HEK293 (cell line): ENCODE results near the gene ACTR1B.

Source experiments
- CTCF ChIA-PET: fragments of 350-600 bp; formaldehyde crosslinking; extraction: SDS; loops from one replicate; lab custom pipeline; 2021; ENCODE audit warnings: antibody characterized with exemption; lab: Yijun Ruan, JAX
- POLR2A ChIA-PET: fragments of 300-600 bp; formaldehyde crosslinking; extraction: SDS; loops from one replicate; lab custom pipeline; 2020; ENCODE audit warnings: antibody characterized with exemption, inconsistent platforms; lab: Yijun Ruan, JAX
- H3K27ac ChIP-seq: fragments of 200-500 bp; sonication (Bioruptor generic); 2 replicates; pipeline ENCODE4 v1.5.1; 2014; ENCODE audit warnings: low read depth, low read length, control low read depth, inconsistent platforms; ENCODE audit errors: extremely low read depth
- H3K36me3 ChIP-seq, 2 experiments: fragments of 200-500 bp in 1 of 2; sonication (Bioruptor generic) in 1 of 2; 1 replicate in 1 of 2; 2 replicates in 1 of 2; pipeline ENCODE4 v1.5.1; 2014 to 2017; ENCODE audit warnings: inconsistent platforms in 2 of 2, low read length in 2 of 2; ENCODE audit not compliant: control insufficient read depth in 2 of 2, insufficient read depth in 1 of 2
- H3K4me1 ChIP-seq: fragments of 200-500 bp; sonication (Bioruptor generic); 2 replicates; pipeline ENCODE4 v1.5.1; 2014; ENCODE audit warnings: mild to moderate bottlenecking, low read length, inconsistent platforms; ENCODE audit not compliant: control insufficient read depth, insufficient read depth
- H3K4me3 ChIP-seq: 2 replicates; pipeline ENCODE4 v1.5.1; 2011; ENCODE audit warnings: low read depth, mild to moderate bottlenecking, control low read depth, low read length, moderate library complexity
- H3K9me3 ChIP-seq: fragments of 200-500 bp; sonication (Bioruptor generic); 2 replicates; pipeline ENCODE4 v1.5.1; 2014; ENCODE audit warnings: low read depth, low read length, inconsistent platforms; ENCODE audit not compliant: control insufficient read depth, insufficient read depth
- BCL11B ChIP-seq: fragments of 450-650 bp; formaldehyde crosslinking; IDR thresholded peaks from 2 replicates; pipeline ENCODE4 v1.5.1; 2016; ENCODE audit warnings: low read depth, missing biosample characterization, missing genetic modification characterization
- GLIS1 ChIP-seq: fragments of 450-650 bp; formaldehyde crosslinking; IDR thresholded peaks from 2 replicates; pipeline ENCODE4 v1.5.1; 2016; ENCODE audit warnings: missing biosample characterization, missing genetic modification characterization
- HOXD13 ChIP-seq: sonication (generic); formaldehyde crosslinking; IDR thresholded peaks from 2 replicates; pipeline ENCODE4 v1.8.0; 2022; ENCODE audit warnings: missing genetic modification reagents, borderline replicate concordance
- MYNN ChIP-seq: fragments of 450-650 bp; formaldehyde crosslinking; IDR thresholded peaks from 2 replicates; pipeline ENCODE4 v1.5.1; 2016; ENCODE audit warnings: missing biosample characterization, missing genetic modification characterization, borderline replicate concordance
- SCRT2 ChIP-seq: fragments of 450-650 bp; formaldehyde crosslinking; IDR thresholded peaks from 2 replicates; pipeline ENCODE4 v1.5.1; 2016; ENCODE audit warnings: missing biosample characterization, missing genetic modification characterization
- ZBTB8A ChIP-seq: fragments of 450-650 bp; formaldehyde crosslinking; IDR thresholded peaks from 2 replicates; pipeline ENCODE4 v1.5.1; 2016; ENCODE audit warnings: missing biosample characterization, missing genetic modification characterization
- ZFP69B ChIP-seq: fragments of 450-650 bp; formaldehyde crosslinking; IDR thresholded peaks from 2 replicates; pipeline ENCODE4 v1.5.1; 2016; ENCODE audit warnings: missing biosample characterization, missing genetic modification characterization
- ZNF10 ChIP-seq: fragments of 450-650 bp; formaldehyde crosslinking; IDR thresholded peaks from 2 replicates; pipeline ENCODE4 v1.5.1; 2017; ENCODE audit warnings: missing biosample characterization, missing genetic modification characterization
- ZNF114 ChIP-seq: fragments of 450-650 bp; formaldehyde crosslinking; IDR thresholded peaks from 2 replicates; pipeline ENCODE4 v1.5.0; 2017; ENCODE audit warnings: missing biosample characterization, missing genetic modification characterization
- ZNF138 ChIP-seq: fragments of 450-650 bp; formaldehyde crosslinking; IDR thresholded peaks from 2 replicates; pipeline ENCODE4 v1.5.1; 2016; ENCODE audit warnings: missing biosample characterization, missing genetic modification characterization, borderline replicate concordance
- ZNF2 ChIP-seq: fragments of 450-650 bp; formaldehyde crosslinking; IDR thresholded peaks from 2 replicates; pipeline ENCODE4 v1.5.1; 2016; ENCODE audit warnings: missing biosample characterization, missing genetic modification characterization
- ZNF426 ChIP-seq: fragments of 450-650 bp; formaldehyde crosslinking; IDR thresholded peaks from 2 replicates; pipeline ENCODE4 v1.5.1; 2017; ENCODE audit warnings: missing biosample characterization, missing genetic modification characterization, mild to moderate bottlenecking, inconsistent platforms, moderate library complexity
- ZNF514 ChIP-seq: fragments of 450-650 bp; formaldehyde crosslinking; IDR thresholded peaks from 2 replicates; pipeline ENCODE4 v1.5.1; 2016; ENCODE audit warnings: missing biosample characterization, missing genetic modification characterization
- ZNF544 ChIP-seq: fragments of 450-650 bp; formaldehyde crosslinking; IDR thresholded peaks from 2 replicates; pipeline ENCODE4 v1.5.0; 2017; ENCODE audit warnings: missing biosample characterization, missing genetic modification characterization
- ZNF558 ChIP-seq: fragments of 450-650 bp; formaldehyde crosslinking; IDR thresholded peaks from 2 replicates; pipeline ENCODE4 v1.5.1; 2016; ENCODE audit warnings: missing biosample characterization, missing genetic modification characterization
- ZNF654 ChIP-seq: fragments of 450-650 bp; formaldehyde crosslinking; IDR thresholded peaks from 2 replicates; pipeline ENCODE4 v1.5.1; 2016; ENCODE audit warnings: low read depth, missing biosample characterization, missing genetic modification characterization
- ZNF707 ChIP-seq: fragments of 450-650 bp; formaldehyde crosslinking; IDR thresholded peaks from 2 replicates; pipeline ENCODE4 v1.5.1; 2016; ENCODE audit warnings: missing biosample characterization, missing genetic modification characterization
- ZNF776 ChIP-seq: fragments of 450-650 bp; formaldehyde crosslinking; IDR thresholded peaks from 2 replicates; pipeline ENCODE4 v1.5.0; 2017; ENCODE audit warnings: missing biosample characterization, missing genetic modification characterization, borderline replicate concordance
- TF ChIP-seq, protein P1 (sequence below): fragments of 450-650 bp; formaldehyde crosslinking; IDR thresholded peaks from 2 replicates; pipeline ENCODE4 v1.5.1; 2016; ENCODE audit warnings: missing biosample characterization, missing genetic modification characterization, low read depth
- TF ChIP-seq, protein P2 (sequence below): fragments of 450-650 bp; formaldehyde crosslinking; IDR thresholded peaks from 2 replicates; pipeline ENCODE4 v1.5.1; 2017; ENCODE audit warnings: missing biosample characterization, missing genetic modification characterization
- TF ChIP-seq, protein P3 (sequence below): fragments of 450-650 bp; formaldehyde crosslinking; IDR thresholded peaks from 2 replicates; pipeline ENCODE4 v1.5.1; 2016; ENCODE audit warnings: missing biosample characterization, missing genetic modification characterization
- TF ChIP-seq, protein P4 (sequence below): fragments of 450-650 bp; formaldehyde crosslinking; IDR thresholded peaks from 2 replicates; pipeline ENCODE4 v1.5.1; 2016; ENCODE audit warnings: missing biosample characterization, missing genetic modification characterization
- TF ChIP-seq, protein P5 (sequence below): fragments of 450-650 bp; IDR thresholded peaks from 2 replicates; pipeline ENCODE4 v1.5.1; 2018; ENCODE audit warnings: missing biosample characterization, missing genetic modification characterization

ACTR1B gene

DNA sequence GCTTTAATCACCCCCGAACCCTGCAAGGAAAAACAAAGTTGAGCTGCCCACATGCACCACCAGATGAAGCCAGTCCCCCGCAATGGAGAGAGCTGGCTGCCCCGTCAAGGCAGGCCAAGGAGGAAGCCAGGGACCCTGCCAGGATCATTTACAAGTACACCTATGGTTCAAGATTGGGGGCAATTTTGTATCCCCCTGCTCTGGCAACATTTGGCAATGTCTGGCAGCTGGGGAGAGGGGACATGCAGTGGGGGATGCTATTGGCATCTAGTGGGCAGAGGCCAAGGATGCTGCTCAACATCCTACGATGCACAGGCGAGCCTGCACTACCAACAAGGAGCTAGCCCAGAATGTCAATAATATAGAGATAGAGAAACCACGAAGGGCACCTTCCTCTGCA, 1.9 kb downstream of the ACTR1B start (continued):
- TF ChIP-seq, protein P1, sequence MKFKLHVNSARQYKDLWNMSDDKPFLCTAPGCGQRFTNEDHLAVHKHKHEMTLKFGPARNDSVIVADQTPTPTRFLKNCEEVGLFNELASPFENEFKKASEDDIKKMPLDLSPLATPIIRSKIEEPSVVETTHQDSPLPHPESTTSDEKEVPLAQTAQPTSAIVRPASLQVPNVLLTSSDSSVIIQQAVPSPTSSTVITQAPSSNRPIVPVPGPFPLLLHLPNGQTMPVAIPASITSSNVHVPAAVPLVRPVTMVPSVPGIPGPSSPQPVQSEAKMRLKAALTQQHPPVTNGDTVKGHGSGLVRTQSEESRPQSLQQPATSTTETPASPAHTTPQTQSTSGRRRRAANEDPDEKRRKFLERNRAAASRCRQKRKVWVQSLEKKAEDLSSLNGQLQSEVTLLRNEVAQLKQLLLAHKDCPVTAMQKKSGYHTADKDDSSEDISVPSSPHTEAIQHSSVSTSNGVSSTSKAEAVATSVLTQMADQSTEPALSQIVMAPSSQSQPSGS (tag by site-specific recombination), result no peak
- TF ChIP-seq ZNF138, result no peak
- no peak for TF ChIP-seq ZNF426 (tag by site-specific recombination)
- TF ChIP-seq ZNF654, result no peak
- TF ChIP-seq ZNF114 (tag by site-specific recombination), result no peak
- TF ChIP-seq ZNF707 (tag by site-specific recombination), result no peak
- no peak for TF ChIP-seq HOXD13 (CRISPR knock-in tag)

DNA sequence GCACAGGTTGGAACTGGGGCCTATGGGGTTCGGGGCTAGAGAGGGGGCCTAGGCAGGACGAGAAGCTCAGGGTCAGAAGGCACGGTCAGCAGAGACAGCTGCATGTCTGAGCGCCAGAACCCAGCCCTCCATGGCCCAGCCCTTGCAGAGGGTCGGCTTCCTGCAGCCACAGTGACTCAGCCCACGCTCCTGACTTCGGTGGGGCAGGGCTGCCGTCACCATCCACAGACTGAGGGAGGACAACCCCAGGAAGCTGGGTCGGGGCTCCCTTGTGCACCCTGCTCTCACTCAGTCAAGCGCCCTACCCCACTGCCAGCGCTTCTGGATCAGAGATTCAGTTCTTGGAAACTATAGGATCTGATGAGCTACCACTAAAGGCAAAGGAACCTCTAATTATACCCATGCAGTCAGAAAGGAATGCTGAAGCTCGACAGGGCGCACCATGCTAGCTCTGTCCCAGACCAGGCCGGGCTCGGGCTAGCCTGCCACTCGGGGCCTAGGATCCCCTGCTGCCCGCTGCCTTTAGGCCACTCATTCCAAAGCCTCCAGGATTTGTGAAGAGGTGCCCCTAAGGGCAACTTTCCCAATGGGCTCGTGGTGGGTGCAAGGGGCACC, 3.0 kb downstream of the ACTR1B start:
- H3K9me3 ChIP-seq, result no peaks in the 10 kb centered on the region
- H3K27ac ChIP-seq, result no peak overlapping the region
- TF ChIP-seq, protein P2, sequence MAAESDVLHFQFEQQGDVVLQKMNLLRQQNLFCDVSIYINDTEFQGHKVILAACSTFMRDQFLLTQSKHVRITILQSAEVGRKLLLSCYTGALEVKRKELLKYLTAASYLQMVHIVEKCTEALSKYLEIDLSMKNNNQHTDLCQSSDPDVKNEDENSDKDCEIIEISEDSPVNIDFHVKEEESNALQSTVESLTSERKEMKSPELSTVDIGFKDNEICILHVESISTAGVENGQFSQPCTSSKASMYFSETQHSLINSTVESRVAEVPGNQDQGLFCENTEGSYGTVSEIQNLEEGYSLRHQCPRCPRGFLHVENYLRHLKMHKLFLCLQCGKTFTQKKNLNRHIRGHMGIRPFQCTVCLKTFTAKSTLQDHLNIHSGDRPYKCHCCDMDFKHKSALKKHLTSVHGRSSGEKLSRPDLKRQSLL (tag by site-specific recombination), result no peak
- TF ChIP-seq ZNF514 (no peak), GLIS1 (tag by site-specific recombination) (no peak), ZFP69B (tag by site-specific recombination) (no peak), SCRT2 (tag by site-specific recombination) (no peak), ZNF654 (no peak), ZNF10 (no peak), ZBTB8A (tag by site-specific recombination) (no peak)
- CTCF ChIA-PET, result interaction anchor here (0.6 to 1.6 kb wide), 3 partner anchors 10 to 70 kb away, joined by 3 to 6 read pairs (median 4); no protein-coding TSS in a partner anchor
- H3K36me3 ChIP-seq, result peaks cover 0 to 53% of the 10 kb centered on the region in 2 experiments; a peak in 2 of 3 replicates
- POLR2A ChIA-PET, result interaction anchor here (7.6 kb wide), 1 partner anchor 12 kb away, joined by 183 read pairs; the partner anchor contains the start of gene COX5B
- H3K4me1 ChIP-seq, result 0 out of 2 replicates have a peak, but pooled peaks cover 2% of the 10 kb centered on the region
- H3K4me3 ChIP-seq, result no peak overlapping the region

DNA sequence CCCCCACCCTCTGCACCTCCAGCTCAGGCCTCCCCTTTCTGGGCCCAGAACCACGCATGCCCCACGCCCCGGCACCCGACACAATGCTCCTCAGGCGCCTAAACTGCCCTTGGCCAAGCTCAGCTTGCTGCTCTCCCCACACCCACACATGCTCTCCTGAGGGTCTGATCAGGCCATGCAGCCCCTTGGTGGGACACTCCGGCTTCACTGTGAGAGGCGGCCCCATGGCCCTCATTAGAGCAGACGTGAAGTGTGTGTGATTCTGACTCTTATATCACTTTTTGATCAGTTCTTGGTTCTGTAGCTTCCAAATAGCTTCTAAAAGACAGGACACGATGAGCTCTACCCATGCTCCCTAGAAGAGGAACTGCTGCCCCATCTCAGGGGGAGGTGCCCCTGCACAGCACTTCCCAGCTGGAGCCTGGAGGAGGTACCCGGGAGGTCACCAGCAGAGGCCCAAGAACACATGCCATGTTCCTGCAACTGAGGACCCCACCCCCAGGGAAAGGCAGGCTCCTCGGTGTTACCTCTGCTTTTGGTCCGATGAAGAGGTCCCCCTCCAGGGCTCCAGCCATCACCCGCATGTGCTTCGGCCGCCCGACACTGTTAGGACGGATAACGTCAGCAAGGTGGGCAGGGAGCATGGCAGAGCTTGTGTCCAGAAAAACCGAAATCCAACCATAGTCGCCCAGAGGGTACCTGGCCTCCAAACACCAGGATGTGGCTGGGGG, 3.6 kb downstream of the ACTR1B start:
- peaks cover 0 to 59% of the 10 kb centered on the region in 2 experiments; a peak in 2 of 3 replicates for H3K36me3 ChIP-seq
- POLR2A ChIA-PET, result interaction anchor here (7.6 kb wide), 1 partner anchor 11 kb away, joined by 183 read pairs; the partner anchor contains the start of gene COX5B
- TF ChIP-seq ZNF544 (tag by site-specific recombination), result no peak
- TF ChIP-seq, protein P3, sequence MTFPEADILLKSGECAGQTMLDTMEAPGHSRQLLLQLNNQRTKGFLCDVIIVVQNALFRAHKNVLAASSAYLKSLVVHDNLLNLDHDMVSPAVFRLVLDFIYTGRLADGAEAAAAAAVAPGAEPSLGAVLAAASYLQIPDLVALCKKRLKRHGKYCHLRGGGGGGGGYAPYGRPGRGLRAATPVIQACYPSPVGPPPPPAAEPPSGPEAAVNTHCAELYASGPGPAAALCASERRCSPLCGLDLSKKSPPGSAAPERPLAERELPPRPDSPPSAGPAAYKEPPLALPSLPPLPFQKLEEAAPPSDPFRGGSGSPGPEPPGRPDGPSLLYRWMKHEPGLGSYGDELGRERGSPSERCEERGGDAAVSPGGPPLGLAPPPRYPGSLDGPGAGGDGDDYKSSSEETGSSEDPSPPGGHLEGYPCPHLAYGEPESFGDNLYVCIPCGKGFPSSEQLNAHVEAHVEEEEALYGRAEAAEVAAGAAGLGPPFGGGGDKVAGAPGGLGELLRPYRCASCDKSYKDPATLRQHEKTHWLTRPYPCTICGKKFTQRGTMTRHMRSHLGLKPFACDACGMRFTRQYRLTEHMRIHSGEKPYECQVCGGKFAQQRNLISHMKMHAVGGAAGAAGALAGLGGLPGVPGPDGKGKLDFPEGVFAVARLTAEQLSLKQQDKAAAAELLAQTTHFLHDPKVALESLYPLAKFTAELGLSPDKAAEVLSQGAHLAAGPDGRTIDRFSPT (tag by site-specific recombination), result no peak
- no peak for TF ChIP-seq ZNF558 (tag by site-specific recombination)
- TF ChIP-seq, protein P4, sequence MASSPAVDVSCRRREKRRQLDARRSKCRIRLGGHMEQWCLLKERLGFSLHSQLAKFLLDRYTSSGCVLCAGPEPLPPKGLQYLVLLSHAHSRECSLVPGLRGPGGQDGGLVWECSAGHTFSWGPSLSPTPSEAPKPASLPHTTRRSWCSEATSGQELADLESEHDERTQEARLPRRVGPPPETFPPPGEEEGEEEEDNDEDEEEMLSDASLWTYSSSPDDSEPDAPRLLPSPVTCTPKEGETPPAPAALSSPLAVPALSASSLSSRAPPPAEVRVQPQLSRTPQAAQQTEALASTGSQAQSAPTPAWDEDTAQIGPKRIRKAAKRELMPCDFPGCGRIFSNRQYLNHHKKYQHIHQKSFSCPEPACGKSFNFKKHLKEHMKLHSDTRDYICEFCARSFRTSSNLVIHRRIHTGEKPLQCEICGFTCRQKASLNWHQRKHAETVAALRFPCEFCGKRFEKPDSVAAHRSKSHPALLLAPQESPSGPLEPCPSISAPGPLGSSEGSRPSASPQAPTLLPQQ (tag by site-specific recombination), result no peak
- TF ChIP-seq BCL11B (tag by site-specific recombination), result no peak
- TF ChIP-seq MYNN (tag by site-specific recombination), result no peak
- no peak for TF ChIP-seq ZNF2 (tag by site-specific recombination)
- TF ChIP-seq ZNF776 (tag by site-specific recombination), result no peak
- no peak for TF ChIP-seq ZNF707 (tag by site-specific recombination)
- TF ChIP-seq, protein P5, sequence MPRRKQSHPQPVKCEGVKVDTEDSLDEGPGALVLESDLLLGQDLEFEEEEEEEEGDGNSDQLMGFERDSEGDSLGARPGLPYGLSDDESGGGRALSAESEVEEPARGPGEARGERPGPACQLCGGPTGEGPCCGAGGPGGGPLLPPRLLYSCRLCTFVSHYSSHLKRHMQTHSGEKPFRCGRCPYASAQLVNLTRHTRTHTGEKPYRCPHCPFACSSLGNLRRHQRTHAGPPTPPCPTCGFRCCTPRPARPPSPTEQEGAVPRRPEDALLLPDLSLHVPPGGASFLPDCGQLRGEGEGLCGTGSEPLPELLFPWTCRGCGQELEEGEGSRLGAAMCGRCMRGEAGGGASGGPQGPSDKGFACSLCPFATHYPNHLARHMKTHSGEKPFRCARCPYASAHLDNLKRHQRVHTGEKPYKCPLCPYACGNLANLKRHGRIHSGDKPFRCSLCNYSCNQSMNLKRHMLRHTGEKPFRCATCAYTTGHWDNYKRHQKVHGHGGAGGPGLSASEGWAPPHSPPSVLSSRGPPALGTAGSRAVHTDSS (tag by site-specific recombination), result no peak

More for the DNA sequence above, 3.6 kb downstream of the ACTR1B start:
- no peak overlapping the region for H3K27ac ChIP-seq
- H3K4me1 ChIP-seq, result 0 out of 2 replicates have a peak, but pooled peaks cover 2% of the 10 kb centered on the region
- H3K9me3 ChIP-seq, result no peaks in the 10 kb centered on the region
- no peak overlapping the region for H3K4me3 ChIP-seq
- CTCF ChIA-PET, result interaction anchor here (0.6 to 1.6 kb wide), 3 partner anchors 9 to 70 kb away, joined by 3 to 6 read pairs (median 4); no protein-coding TSS in a partner anchor
